ENCODE measurements around the gene ACVR1. TPM values are rescaled to one million over a fixed set of nuclear protein-coding genes. Genes with fewer than 3 reads are reported as not detected.

The ACVR1 gene
- total RNA-seq, 1 donor from 2014 or later, result 4.4 TPM

- H3K27me3 Mint-ChIP-seq, result no peaks in the 10 kb centered on the region
- DNase-seq, result no peak
- no peak overlapping the region for H3K27ac Mint-ChIP-seq
- no peaks in the 10 kb centered on the region for H3K36me3 Mint-ChIP-seq (ENCODE audit: low read depth)
- POLR2A ChIA-PET, result interaction anchor here (0.6 kb wide), 1 partner anchor 351 kb away, joined by 3 read pairs; no protein-coding TSS in a partner anchor
- TF ChIP-seq, protein P1, sequence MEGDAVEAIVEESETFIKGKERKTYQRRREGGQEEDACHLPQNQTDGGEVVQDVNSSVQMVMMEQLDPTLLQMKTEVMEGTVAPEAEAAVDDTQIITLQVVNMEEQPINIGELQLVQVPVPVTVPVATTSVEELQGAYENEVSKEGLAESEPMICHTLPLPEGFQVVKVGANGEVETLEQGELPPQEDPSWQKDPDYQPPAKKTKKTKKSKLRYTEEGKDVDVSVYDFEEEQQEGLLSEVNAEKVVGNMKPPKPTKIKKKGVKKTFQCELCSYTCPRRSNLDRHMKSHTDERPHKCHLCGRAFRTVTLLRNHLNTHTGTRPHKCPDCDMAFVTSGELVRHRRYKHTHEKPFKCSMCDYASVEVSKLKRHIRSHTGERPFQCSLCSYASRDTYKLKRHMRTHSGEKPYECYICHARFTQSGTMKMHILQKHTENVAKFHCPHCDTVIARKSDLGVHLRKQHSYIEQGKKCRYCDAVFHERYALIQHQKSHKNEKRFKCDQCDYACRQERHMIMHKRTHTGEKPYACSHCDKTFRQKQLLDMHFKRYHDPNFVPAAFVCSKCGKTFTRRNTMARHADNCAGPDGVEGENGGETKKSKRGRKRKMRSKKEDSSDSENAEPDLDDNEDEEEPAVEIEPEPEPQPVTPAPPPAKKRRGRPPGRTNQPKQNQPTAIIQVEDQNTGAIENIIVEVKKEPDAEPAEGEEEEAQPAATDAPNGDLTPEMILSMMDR (IDR thresholded peaks at IDR 0.05), result no peak
- no peak for ATAC-seq (ENCODE audit: low read depth)
- H3K9me3 Mint-ChIP-seq, result no peaks in the 10 kb centered on the region
- H3K4me3 Mint-ChIP-seq, result no peak overlapping the region
- H3K4me1 Mint-ChIP-seq, result peaks cover 4% of the 10 kb centered on the region
- CTCF ChIA-PET, result no interaction called here
- intact Hi-C loops (cut with micrococcal nuclease), result no loop called here
Observed at GRCh38 chr2:157839162-157839801, 36.8 kb downstream of the ACVR1 start.

- H3K4me3 Mint-ChIP-seq, result no peak overlapping the region
- DNase-seq (no peak), ATAC-seq (ENCODE audit: low read depth) (no peak)
- intact Hi-C loops (cut with micrococcal nuclease), result no loop called here
- no peaks in the 10 kb centered on the region for H3K9me3 Mint-ChIP-seq
- H3K27ac Mint-ChIP-seq, result no peak overlapping the region
- H3K27me3 Mint-ChIP-seq, result no peaks in the 10 kb centered on the region
- TF ChIP-seq, protein P1 (IDR thresholded peaks at IDR 0.05), result no peak
- peaks cover 4% of the 10 kb centered on the region for H3K4me1 Mint-ChIP-seq
- POLR2A ChIA-PET, result interaction anchor here (0.6 kb wide), 1 partner anchor 350 kb away, joined by 3 read pairs; no protein-coding TSS in a partner anchor
- no peaks in the 10 kb centered on the region for H3K36me3 Mint-ChIP-seq (ENCODE audit: low read depth)
- CTCF ChIA-PET, result no interaction called here
Observed at GRCh38 chr2:157838442-157839161, 37.5 kb downstream of the ACVR1 start.

DNA sequence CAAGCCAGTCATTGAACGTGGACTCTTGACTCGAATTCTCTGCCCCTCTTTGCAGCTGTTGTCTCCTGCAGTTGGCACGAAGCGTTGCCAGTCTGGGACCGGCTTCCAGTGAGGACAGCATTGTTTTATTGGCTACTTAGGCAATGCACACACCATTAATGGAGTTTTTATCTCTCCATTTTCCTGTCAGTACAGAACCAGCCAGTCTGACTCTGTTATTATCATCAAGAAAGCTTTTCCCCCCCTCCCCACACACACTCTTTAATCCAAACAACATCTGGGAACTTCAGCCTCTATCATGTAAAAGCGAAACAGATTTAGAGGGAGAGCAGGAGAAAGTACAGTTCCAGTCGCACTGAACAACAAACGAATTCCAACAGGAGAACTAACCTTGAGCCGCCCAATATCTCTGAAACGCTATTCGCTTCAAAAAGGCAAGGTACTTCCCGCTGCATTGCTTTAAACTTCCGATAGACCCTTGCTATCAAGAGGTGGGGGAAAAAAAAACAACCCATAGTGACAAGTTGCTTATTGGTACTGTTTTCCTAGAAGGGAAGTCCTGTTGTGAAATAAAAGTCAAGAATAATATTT lies 38.2 kb downstream of the ACVR1 start:
- no peaks in the 10 kb centered on the region for H3K36me3 Mint-ChIP-seq (ENCODE audit: low read depth)
- peaks cover 4% of the 10 kb centered on the region for H3K4me1 Mint-ChIP-seq
- ATAC-seq (ENCODE audit: low read depth) (no peak), DNase-seq (no peak)
- no peak overlapping the region for H3K4me3 Mint-ChIP-seq
- ChIA-PET CTCF (no interaction called here), POLR2A (no interaction called here)
- no peak overlapping the region for H3K27ac Mint-ChIP-seq
- TF ChIP-seq, protein P1 (IDR thresholded peaks at IDR 0.05), result no peak
- no peaks in the 10 kb centered on the region for H3K9me3 Mint-ChIP-seq
- H3K27me3 Mint-ChIP-seq, result no peaks in the 10 kb centered on the region
- intact Hi-C loops (cut with micrococcal nuclease), result no loop called here

GRCh38 chr2:157836531-157836930 lies 39.6 kb downstream of the ACVR1 start:
- no peak for DNase-seq
- Mint-ChIP-seq H3K27ac (no peak overlapping the region), H3K27me3 (no peaks in the 10 kb centered on the region), H3K4me3 (no peak overlapping the region), H3K36me3 (ENCODE audit: low read depth) (no peaks in the 10 kb centered on the region), H3K9me3 (no peaks in the 10 kb centered on the region), H3K4me1 (peaks cover 4% of the 10 kb centered on the region)
- CTCF ChIA-PET, result no interaction called here
- intact Hi-C loops (cut with micrococcal nuclease), result no loop called here
- POLR2A ChIA-PET, result no interaction called here
- TF ChIP-seq, protein P1 (IDR thresholded peaks at IDR 0.05), result no peak
- no peak for ATAC-seq (ENCODE audit: low read depth)

DNA sequence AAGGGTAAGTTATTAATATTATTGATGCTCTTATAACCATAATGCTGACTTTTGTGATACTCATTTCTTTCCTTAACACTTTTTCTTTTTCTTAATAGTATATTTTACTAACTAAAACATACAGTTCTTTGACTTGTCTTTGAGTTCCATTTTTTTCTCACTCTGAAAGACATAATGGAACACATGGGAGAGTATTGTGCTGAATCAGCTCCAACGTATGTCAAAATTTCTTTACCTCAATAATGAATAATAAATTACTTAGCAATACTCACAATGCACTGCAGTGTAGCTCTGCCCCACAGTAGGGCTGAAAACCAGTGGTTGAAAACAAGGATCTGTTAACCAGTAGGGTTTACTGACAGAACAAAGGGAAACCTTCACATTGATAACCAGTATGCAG lies 40.7 kb downstream of the ACVR1 start:
- CTCF ChIA-PET, result no interaction called here

More for the DNA sequence above, 40.7 kb downstream of the ACVR1 start:
- ATAC-seq (ENCODE audit: low read depth) (no peak), DNase-seq (no peak)
- Mint-ChIP-seq H3K4me3 (no peak overlapping the region), H3K27ac (no peak overlapping the region), H3K4me1 (peaks cover 4% of the 10 kb centered on the region), H3K27me3 (no peaks in the 10 kb centered on the region), H3K36me3 (ENCODE audit: low read depth) (no peaks in the 10 kb centered on the region), H3K9me3 (no peaks in the 10 kb centered on the region)
- intact Hi-C loops (cut with micrococcal nuclease), result no loop called here
- POLR2A ChIA-PET, result no interaction called here
- TF ChIP-seq, protein P1 (IDR thresholded peaks at IDR 0.05), result no peak

All from activated B cell treated with CpG ODN at 0.5 μM for 24 hours (primary cell).